KOPT-K1 (cell line): Measurements from ENCODE around the gene INPP5D.

Experiments used
- H3K27ac ChIP-seq: fragments of 200-600 bp; sonication (generic); 2 replicates; pipeline ENCODE4 v1.5.1; 2016; ENCODE audit warnings: antibody characterized with exemption, mild to moderate bottlenecking, low read depth, low read length; ENCODE audit not compliant: poor library complexity, severe bottlenecking
- H3K36me3 ChIP-seq: fragments of 200-600 bp; sonication (generic); 2 replicates; pipeline ENCODE4 v1.5.1; 2017; ENCODE audit warnings: antibody characterized with exemption, mild to moderate bottlenecking, low read length, moderate library complexity; ENCODE audit not compliant: insufficient read depth
- H3K9me3 ChIP-seq: fragments of 200-600 bp; sonication (generic); 2 replicates; pipeline ENCODE4 v1.5.1; 2017; ENCODE audit warnings: antibody characterized with exemption, low read length, mild to moderate bottlenecking; ENCODE audit not compliant: insufficient read depth, poor library complexity, severe bottlenecking

The INPP5D gene

DNA sequence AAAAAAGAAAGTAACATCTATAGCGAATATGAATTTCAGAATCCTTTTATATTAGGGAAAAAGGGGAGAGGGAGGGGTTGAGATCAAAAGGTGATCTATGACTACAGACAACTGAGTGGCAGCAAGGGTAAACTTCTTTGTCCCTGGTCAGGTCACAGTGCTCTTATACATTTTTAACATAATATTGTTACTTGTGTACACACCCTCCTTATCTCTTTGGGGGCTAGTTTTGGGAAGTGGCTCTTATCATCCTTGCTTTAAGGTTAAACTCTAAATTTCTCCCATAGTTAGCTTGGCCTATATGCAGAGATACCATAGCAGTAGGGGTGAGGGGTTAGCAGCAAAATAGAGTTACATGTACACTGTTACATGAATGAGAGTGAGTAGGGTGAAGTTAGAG lies 159.7 kb downstream of the INPP5D start:
- no peaks in the 10 kb centered on the region for H3K9me3 ChIP-seq
- H3K36me3 ChIP-seq = no peaks in the 10 kb centered on the region
- no peak overlapping the region for H3K27ac ChIP-seq

DNA sequence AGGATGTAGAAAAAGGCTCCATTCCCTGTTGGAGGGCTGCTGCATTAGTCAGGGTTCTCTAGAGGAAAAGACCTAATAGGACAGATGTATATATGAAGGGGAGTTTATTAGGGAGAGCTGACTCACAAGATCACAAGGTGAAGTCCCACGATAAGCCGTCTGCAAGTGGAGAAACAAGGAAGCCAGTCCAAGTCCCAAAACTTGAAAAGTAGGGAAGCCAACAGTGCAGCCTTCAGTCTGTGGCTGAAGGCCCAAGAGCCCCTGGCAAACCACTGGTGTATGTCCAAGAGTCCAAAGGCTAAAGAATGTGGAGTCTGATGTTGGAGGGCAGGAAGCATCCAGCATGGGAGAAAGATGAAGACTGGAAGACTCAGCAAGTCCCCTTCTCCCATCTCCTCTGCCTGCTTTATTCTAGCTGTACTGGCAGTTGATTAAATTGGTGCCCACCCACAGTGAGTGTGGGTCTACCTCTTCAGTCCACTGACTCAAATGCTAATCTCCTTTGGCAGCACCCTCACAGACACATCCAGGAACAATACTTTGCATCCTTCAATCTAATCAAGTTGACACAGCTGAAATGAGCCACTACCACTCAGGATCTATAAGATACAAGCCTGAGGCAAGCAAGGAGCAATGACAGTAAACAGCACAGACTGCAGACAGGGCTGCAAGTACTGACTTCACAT lies 161.4 kb downstream of the INPP5D start:
- H3K27ac ChIP-seq = no peak overlapping the region
- H3K9me3 ChIP-seq = no peaks in the 10 kb centered on the region
- no peaks in the 10 kb centered on the region for H3K36me3 ChIP-seq

- Histone ChIP-seq H3K9me3 (no peaks in the 10 kb centered on the region), H3K36me3 (no peaks in the 10 kb centered on the region), H3K27ac (no peak overlapping the region)
These were observed 163.1 kb downstream of the INPP5D start for GRCh38 chr2:233223059-233223894.

- Histone ChIP-seq H3K27ac (no peak overlapping the region), H3K36me3 (no peaks in the 10 kb centered on the region), H3K9me3 (no peaks in the 10 kb centered on the region)
These were observed 165.3 kb downstream of the INPP5D start for GRCh38 chr2:233225230-233226068.

- Histone ChIP-seq H3K9me3 (no peaks in the 10 kb centered on the region), H3K36me3 (no peaks in the 10 kb centered on the region), H3K27ac (no peak overlapping the region)
These were observed 166.4 kb downstream of the INPP5D start for GRCh38 chr2:233226511-233227031.

- Histone ChIP-seq H3K9me3 (no peaks in the 10 kb centered on the region), H3K27ac (no peak overlapping the region)
These were observed 167.3 kb downstream of the INPP5D start for GRCh38 chr2:233227346-233227978.

DNA sequence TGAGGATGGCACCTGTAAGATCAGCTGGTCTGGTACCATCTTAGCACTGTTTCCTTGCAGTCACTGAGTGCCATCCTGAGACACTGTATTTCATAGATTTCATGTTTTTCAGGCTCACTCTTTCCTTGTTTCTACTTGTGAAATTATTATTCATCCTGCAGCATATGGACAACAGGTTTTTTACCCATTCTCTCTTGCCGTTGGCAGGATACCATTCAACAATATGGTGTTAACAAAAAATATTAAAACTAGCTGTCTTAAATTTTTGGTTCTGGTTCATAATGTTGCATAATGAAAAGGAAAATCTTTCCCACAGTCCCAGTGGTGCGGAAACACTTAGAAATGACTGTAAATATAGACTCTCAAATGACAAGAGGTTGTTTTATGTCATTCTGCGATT lies 168.2 kb downstream of the INPP5D start:
- no peaks in the 10 kb centered on the region for H3K9me3 ChIP-seq
- H3K27ac ChIP-seq = no peak overlapping the region
- H3K36me3 ChIP-seq = no peaks in the 10 kb centered on the region

More at GRCh38 chr2:233227346-233227978, 167.3 kb downstream of the INPP5D start:
- no peaks in the 10 kb centered on the region for H3K36me3 ChIP-seq

DNA sequence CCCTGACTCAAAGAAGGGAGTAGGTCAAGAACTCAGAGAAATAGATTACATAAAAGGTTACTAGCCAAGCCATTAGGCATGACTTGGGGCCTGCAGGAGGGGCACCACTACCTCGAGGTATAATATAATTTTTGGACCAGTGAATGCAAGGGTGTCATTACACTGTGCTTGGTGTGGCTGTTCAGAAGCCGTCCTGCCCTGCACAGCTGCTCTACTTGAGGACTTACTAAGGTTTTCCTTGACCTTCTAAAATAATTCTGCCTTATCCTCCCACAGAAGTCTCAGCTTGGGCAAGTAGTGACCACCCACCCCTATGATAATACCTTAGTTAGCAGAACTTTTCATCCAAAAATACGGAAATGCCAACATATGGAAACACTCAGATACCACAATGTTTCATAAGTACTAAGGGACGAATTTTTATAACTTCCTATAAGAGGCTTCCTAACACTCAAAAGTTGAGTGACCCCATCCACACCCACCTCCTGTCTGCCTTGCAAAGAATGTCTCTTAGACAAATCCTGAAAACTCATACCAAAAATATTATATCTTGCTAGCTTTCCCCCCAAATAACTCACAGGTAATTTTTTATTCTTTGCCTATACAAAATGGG lies 173.6 kb downstream of the INPP5D start:
- H3K27ac ChIP-seq = no peak overlapping the region

DNA sequence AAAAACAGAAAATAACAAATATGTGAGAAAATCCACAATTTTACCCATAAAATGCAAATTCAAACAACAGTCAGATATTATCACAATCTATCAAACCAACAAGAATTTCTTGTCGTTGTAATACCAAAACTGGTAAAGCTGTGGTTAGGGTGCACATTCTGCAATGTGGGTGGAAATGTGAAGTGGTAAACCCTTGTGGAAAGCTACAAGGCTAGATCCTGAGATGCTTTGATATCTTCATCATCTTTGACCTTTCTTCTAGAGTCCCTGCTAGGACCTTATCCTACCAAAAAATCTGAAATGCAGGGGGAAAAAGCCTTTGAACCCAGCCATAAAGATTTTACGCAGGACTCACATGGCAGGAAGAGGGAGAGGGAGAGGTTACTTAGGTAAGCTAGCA lies 174.1 kb downstream of the INPP5D start:
- Histone ChIP-seq H3K36me3 (no peaks in the 10 kb centered on the region), H3K9me3 (no peaks in the 10 kb centered on the region), H3K27ac (no peak overlapping the region)

More for the DNA sequence above, 173.6 kb downstream of the INPP5D start:
- H3K9me3 ChIP-seq = no peaks in the 10 kb centered on the region
- H3K36me3 ChIP-seq = no peaks in the 10 kb centered on the region

DNA sequence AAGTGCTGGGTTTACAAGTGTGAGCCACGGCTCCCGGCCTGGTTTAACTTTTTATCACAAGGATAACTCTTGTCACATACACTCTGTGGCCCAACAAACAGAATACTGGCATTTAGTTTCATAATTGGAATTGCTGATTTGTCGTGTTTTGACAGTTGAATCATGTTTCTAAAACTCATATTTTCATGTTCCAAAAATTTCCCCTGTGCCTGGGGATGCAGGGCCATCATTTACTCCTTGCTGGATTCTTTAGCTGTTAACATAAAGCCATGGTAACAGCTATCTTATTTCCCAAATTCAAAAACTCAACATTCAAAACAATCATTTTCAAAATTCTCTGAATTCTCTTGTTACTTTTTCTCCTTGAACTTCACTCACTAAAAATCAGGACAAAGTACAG lies 174.9 kb downstream of the INPP5D start:
- H3K36me3 ChIP-seq = no peaks in the 10 kb centered on the region
- H3K9me3 ChIP-seq = no peaks in the 10 kb centered on the region
- H3K27ac ChIP-seq = no peak overlapping the region

DNA sequence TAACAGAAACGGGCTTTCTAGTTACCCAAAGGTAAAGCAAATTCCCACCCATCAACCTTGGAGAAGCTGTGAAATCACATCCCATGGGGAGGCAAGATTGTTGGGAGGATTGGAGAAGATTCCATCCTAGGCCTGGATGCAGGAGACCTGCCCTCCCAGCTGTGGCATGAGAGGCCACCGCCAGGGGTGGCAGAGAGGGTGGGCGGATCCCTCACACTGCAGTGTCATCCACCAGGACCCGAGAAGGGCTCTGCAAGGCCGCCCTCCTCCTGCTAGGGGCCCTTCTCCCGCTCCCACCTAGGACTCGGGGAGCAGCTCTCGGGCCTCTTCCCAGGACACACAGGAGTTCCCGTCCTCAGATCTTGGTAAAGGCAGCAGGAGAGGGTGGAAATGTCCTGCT lies 175.8 kb downstream of the INPP5D start:
- no peaks in the 10 kb centered on the region for H3K9me3 ChIP-seq
- no peaks in the 10 kb centered on the region for H3K36me3 ChIP-seq
- H3K27ac ChIP-seq = no peak overlapping the region

DNA sequence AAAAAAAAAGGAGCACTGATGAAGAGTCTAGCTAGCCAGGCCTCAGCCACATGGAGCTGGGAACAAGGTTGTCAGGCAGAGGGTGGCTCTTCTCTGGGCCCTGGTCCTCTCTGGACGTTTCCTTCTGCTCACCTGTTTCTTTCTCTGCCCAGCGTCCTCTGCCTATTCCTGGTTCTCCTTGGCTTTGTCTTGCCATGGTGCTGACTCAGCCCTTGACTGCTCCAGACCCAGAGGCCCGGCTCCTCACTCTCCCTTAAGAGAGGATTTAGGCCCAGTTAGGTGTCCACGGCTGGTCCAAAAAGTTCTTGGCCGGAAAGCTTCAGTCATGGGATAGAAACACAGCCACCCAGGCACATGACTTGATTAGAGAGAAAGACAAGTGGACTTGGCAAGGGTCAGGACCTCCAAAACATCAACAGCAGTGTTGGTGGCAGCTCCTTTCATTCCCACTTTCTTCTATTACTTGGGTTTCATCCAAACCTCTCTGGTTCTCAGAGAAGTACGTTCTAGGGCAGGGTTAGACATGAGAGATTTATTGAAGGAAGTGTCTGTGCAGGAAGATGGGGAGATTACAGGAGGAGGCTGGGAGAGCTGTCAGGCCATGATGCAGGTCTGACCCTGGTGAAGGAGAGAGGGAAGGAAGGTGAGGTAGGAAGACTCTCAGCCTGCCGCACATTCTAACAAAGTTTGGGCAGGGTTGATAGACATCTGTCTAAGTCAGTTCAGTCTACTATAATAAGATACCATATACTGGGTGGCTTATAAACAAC lies 176.9 kb downstream of the INPP5D start:
- Histone ChIP-seq H3K27ac (no peak overlapping the region), H3K36me3 (no peaks in the 10 kb centered on the region), H3K9me3 (no peaks in the 10 kb centered on the region)

DNA sequence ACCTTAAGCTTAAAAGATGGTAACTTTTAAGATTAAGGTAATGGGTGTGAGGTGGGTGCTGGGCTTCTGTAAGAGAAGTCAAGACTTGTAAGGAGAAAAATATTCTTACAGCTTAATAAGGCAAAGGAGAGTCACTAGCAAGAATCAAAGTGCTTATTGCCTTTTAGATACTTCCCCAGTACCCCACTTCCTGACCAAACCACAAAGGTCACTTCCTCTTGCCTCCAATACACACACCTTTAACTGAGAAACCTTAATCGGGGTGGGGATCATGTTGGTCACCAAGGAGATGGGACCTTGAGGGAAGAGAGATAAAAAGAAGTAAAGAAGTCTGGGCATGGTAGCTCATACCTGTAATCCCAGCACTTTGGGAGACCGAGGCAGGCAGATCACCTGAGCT lies 180.8 kb downstream of the INPP5D start:
- H3K9me3 ChIP-seq = no peaks in the 10 kb centered on the region
- no peaks in the 10 kb centered on the region for H3K36me3 ChIP-seq
- H3K27ac ChIP-seq = no peak overlapping the region

DNA sequence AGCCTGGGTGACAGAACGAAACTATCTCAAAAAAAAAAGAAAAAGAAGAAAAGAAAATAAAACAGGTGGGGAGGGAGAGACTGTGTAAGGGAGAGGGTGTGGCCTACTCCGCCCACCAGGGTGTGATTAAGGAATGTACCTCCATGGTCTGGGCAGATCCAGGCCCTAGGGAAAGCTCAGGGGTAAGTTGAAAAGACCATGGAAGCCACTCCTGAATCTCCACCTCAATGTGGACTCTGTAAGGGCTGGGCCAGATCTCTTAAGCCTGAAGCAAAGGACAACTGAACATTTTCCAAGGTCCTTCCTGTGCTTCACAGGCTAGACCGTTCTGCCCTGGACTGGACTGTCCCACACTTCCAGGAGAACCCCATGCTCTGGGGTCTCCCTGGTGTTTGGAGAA lies 181.7 kb downstream of the INPP5D start:
- H3K27ac ChIP-seq = no peak overlapping the region
- no peaks in the 10 kb centered on the region for H3K36me3 ChIP-seq
- H3K9me3 ChIP-seq = no peaks in the 10 kb centered on the region
